Loucy (cell line): Measurements from ENCODE around the gene NARF.

Source experiments
- H2AFZ ChIP-seq: fragments of 200-600 bp; sonication (generic); 2 replicates; pipeline ENCODE4 v1.6.0; 2016; ENCODE audit warnings: antibody characterized with exemption, mild to moderate bottlenecking, low read length, moderate library complexity
- H3F3A ChIP-seq: fragments of 200-600 bp; 2 replicates; pipeline ENCODE4 v1.6.0; 2016; ENCODE audit warnings: antibody characterized with exemption, low read depth, mild to moderate bottlenecking
- H3K27me3 ChIP-seq: fragments of 200-600 bp; sonication (generic); 2 replicates; pipeline ENCODE4 v1.6.1; 2014; ENCODE audit warnings: low read length, mild to moderate bottlenecking; ENCODE audit not compliant: insufficient read depth, poor library complexity, severe bottlenecking
- H3K36me3 ChIP-seq: fragments of 200-600 bp; sonication (generic); 2 replicates; pipeline ENCODE4 v1.6.1; 2016; ENCODE audit warnings: low read length; ENCODE audit not compliant: insufficient read depth
- H3K4me1 ChIP-seq: fragments of 200-600 bp; sonication (generic); 2 replicates; pipeline ENCODE4 v1.5.1; 2014; ENCODE audit warnings: low read length, mild to moderate bottlenecking; ENCODE audit not compliant: insufficient read depth, poor library complexity, severe bottlenecking
- H3K4me2 ChIP-seq: fragments of 200-600 bp; sonication (generic); 2 replicates; pipeline ENCODE4 v1.6.0; 2014; ENCODE audit warnings: antibody characterized with exemption, low read length, low read depth, mild to moderate bottlenecking; ENCODE audit not compliant: poor library complexity, severe bottlenecking
- H3K4me3 ChIP-seq: fragments of 200-600 bp; sonication (generic); 2 replicates; pipeline ENCODE4 v1.5.1; 2014; ENCODE audit warnings: low read length, mild to moderate bottlenecking, mixed read lengths; ENCODE audit not compliant: poor library complexity, severe bottlenecking
- H3K79me2 ChIP-seq: fragments of 200-600 bp; sonication (generic); 2 replicates; pipeline ENCODE4 v1.6.1; 2014; ENCODE audit warnings: low read length; ENCODE audit not compliant: insufficient read depth
- H3K9ac ChIP-seq: fragments of 200-600 bp; sonication (generic); 2 replicates; pipeline ENCODE4 v1.6.0; 2014; ENCODE audit warnings: mild to moderate bottlenecking, low read depth, low read length, moderate library complexity; ENCODE audit not compliant: poor library complexity, severe bottlenecking
- H3K9me2 ChIP-seq: fragments of 200-600 bp; sonication (generic); replicated peaks from 2 replicates; pipeline ENCODE4 v1.6.1; 2016; ENCODE audit warnings: low read depth, low read length, mixed read lengths
- H3K9me3 ChIP-seq: fragments of 200-600 bp; sonication (generic); 2 replicates; pipeline ENCODE4 v1.6.1; 2014; ENCODE audit warnings: mild to moderate bottlenecking, antibody characterized with exemption, low read length, low read depth; ENCODE audit not compliant: insufficient read depth
- H4K20me1 ChIP-seq: fragments of 200-600 bp; sonication (generic); 2 replicates; pipeline ENCODE4 v1.6.0; 2014; ENCODE audit warnings: antibody characterized with exemption, low read length, mild to moderate bottlenecking; ENCODE audit not compliant: insufficient read depth, poor library complexity, severe bottlenecking
- EZH2phosphoT487 ChIP-seq: fragments of 200-600 bp; IDR thresholded peaks from 2 replicates; pipeline ENCODE4 v1.6.1; 2018; ENCODE audit warnings: antibody characterized with exemption, mild to moderate bottlenecking, moderate library complexity, borderline replicate concordance
- TF ChIP-seq, protein P1 (sequence below): fragments of 200-600 bp; sonication (generic); conservative IDR thresholded peaks from 2 replicates; pipeline ENCODE4 v1.5.1; 2014; ENCODE audit warnings: mild to moderate bottlenecking, antibody characterized with exemption, low read length

NARF gene

DNA sequence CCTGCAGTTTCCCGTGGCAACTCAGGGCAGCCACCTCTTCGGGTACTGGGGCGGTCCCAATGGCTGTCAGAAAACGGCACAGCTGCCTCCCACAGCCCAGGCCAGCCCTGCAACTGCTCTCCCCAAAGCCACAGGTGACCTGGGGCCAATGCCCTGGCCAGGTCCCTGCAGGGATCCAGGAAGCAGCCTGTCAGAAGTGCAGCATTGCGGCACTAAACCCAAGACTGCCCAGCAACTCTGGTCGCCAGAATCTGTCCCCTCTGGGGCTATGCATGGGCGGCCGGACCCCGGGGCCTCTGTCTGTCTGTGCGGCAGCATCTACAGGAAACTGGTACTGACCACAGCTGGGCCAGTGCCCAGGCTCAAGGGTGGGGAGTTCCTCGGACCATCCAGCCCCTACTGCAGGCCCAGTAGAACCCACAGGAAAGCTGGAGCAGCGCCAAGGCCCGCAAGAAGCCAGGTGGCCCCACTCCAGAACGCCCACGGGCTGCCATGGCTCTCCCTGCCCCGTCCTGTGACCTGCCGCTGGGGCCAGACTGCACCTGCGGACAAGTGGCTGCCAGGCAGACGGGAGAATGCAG lies 13.5 kb upstream of the NARF start:
- H2AFZ ChIP-seq: no peak overlapping the region
- H3K36me3 ChIP-seq: peaks cover 23% of the 10 kb centered on the region; the same call in 1 of the 2 replicates
- peaks cover 11% of the 10 kb centered on the region for H3F3A ChIP-seq
- no peaks in the 10 kb centered on the region for H3K9me2 ChIP-seq
- peak overlapping the region; percentile 26 for H3K4me2 ChIP-seq
- peaks cover 29% of the 10 kb centered on the region for H4K20me1 ChIP-seq
- peaks cover 20% of the 10 kb centered on the region for H3K4me1 ChIP-seq
- TF ChIP-seq, protein P1, sequence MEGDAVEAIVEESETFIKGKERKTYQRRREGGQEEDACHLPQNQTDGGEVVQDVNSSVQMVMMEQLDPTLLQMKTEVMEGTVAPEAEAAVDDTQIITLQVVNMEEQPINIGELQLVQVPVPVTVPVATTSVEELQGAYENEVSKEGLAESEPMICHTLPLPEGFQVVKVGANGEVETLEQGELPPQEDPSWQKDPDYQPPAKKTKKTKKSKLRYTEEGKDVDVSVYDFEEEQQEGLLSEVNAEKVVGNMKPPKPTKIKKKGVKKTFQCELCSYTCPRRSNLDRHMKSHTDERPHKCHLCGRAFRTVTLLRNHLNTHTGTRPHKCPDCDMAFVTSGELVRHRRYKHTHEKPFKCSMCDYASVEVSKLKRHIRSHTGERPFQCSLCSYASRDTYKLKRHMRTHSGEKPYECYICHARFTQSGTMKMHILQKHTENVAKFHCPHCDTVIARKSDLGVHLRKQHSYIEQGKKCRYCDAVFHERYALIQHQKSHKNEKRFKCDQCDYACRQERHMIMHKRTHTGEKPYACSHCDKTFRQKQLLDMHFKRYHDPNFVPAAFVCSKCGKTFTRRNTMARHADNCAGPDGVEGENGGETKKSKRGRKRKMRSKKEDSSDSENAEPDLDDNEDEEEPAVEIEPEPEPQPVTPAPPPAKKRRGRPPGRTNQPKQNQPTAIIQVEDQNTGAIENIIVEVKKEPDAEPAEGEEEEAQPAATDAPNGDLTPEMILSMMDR: no peak
- no peak for TF ChIP-seq EZH2phosphoT487
- no peak overlapping the region for H3K9ac ChIP-seq
- H3K79me2 ChIP-seq: peaks cover 51% of the 10 kb centered on the region
- H3K9me3 ChIP-seq: no peaks in the 10 kb centered on the region
- no peaks in the 10 kb centered on the region for H3K27me3 ChIP-seq
- H3K4me3 ChIP-seq: no peak overlapping the region

DNA sequence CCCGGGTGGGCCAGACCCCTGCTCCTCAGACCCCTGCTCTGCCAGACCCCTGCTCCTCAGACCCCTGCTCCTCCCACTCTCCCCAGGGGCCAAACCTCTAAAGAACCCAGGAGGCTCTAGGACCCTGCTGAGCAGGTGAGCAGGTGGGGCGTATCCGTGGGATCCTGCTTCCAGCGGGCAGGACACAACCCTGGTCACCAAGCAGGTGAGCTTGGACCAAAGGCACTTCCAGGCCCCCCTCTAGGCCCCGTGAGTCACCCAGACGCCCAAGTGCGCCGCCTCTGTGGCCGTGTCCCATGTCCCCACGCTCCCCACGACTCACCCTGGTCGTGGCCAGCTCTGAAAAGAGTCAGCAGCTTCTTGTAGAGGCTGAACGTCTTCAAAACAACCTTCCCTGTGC lies 13.0 kb upstream of the NARF start:
- Histone ChIP-seq H3K36me3 (peaks cover 23% of the 10 kb centered on the region; the same call in 1 of the 2 replicates), H3K9me3 (no peaks in the 10 kb centered on the region), H3K9ac (no peak overlapping the region), H4K20me1 (peaks cover 29% of the 10 kb centered on the region), H3K9me2 (no peaks in the 10 kb centered on the region), H3K4me2 (peak overlapping the region; percentile 26), H3K79me2 (peaks cover 56% of the 10 kb centered on the region), H2AFZ (no peak overlapping the region), H3K4me1 (peaks cover 20% of the 10 kb centered on the region), H3K27me3 (no peaks in the 10 kb centered on the region), H3F3A (peaks cover 11% of the 10 kb centered on the region), H3K4me3 (no peak overlapping the region)
- TF ChIP-seq, protein P1: no peak
- no peak for TF ChIP-seq EZH2phosphoT487

DNA sequence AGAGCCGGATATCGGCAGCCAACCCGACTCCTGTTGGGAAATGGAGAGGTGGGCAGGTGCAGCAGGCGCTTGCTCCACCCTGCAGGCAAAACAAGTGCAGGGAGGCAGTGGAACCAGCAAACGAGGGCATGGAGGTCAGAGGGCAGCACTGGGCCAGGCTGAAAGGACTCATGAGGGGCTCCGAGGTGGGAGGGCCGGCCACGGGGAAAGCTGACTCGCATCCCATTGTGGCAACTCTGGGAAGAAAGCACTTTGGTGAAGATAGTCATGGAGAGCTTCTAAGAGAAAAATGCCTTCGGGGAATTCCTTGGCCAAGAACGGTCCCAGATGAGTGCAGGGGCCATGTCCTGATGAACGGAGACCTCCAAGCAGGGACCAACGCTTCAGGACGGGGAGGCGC lies 12.4 kb upstream of the NARF start:
- H3K9me2 ChIP-seq: no peaks in the 10 kb centered on the region
- peaks cover 23% of the 10 kb centered on the region for H3K4me1 ChIP-seq
- H3F3A ChIP-seq: peaks cover 14% of the 10 kb centered on the region
- H2AFZ ChIP-seq: no peak overlapping the region
- no peak overlapping the region for H3K4me3 ChIP-seq
- peak overlapping the region; percentile 26 for H3K4me2 ChIP-seq
- peaks cover 57% of the 10 kb centered on the region for H3K79me2 ChIP-seq
- no peaks in the 10 kb centered on the region for H3K27me3 ChIP-seq
- peaks cover 29% of the 10 kb centered on the region for H4K20me1 ChIP-seq
- TF ChIP-seq, protein P1: no peak
- TF ChIP-seq EZH2phosphoT487: no peak
- H3K9ac ChIP-seq: no peak overlapping the region
- peaks cover 23% of the 10 kb centered on the region; the same call in 1 of the 2 replicates for H3K36me3 ChIP-seq
- H3K9me3 ChIP-seq: no peaks in the 10 kb centered on the region
